ENCODE measurements around the gene PRKAG2. TPM values are rescaled to one million over a fixed set of nuclear protein-coding genes. Genes with fewer than 3 reads are reported as not detected.

Gene PRKAG2
- total RNA-seq, 4 donors from 2014 or later: 25.1 to 57.8 (median 46.7) TPM

- WGBS, 2 donors (ENCODE audit: low coverage in 1 of 2): 87 to 89% methylated on average over 9 of the region's 9 CpGs
Observed at GRCh38 chr7:151565541-151565940, 311.4 kb downstream of the PRKAG2 start.

GRCh38 chr7:151560243-151560642 is 316.7 kb downstream of the PRKAG2 start:
- in situ Hi-C loops (cut with MboI; ENCODE audit: low pct_ligation_motif_present in 1 of 4, low pct_unique_long_range_greater_than_20kb in 1 of 4, low sequenced_read_pairs in 3 of 4): no loop called here
- intact Hi-C loops (cut with DNase I; ENCODE audit: low total_unique reads): no loop called here
- no peak overlapping the region for H3K27ac ChIP-seq
- 93 to 94% methylated on average over 7 to 9 of the region's 9 CpGs for WGBS, 2 donors (ENCODE audit: low coverage in 1 of 2)
- H3K4me3 ChIP-seq: no peak overlapping the region
- no peaks in the 10 kb centered on the region for H3K4me1 ChIP-seq
- TF ChIP-seq CTCF (IDR thresholded peaks at IDR 0.05) (no peak), POLR2A (IDR thresholded peaks at IDR 0.05) (no peak), POLR2AphosphoS5 (IDR thresholded peaks at IDR 0.05) (no peak), EP300 (IDR thresholded peaks at IDR 0.05; ENCODE audit: low read depth) (no peak)
- H3K9me3 ChIP-seq: no peaks in the 10 kb centered on the region
- H3K36me3 ChIP-seq: peaks cover 0 to 42% (median 17%) of the 10 kb centered on the region in 4 donors
- no peak for DNase-seq
- H3K27me3 ChIP-seq: no peaks in the 10 kb centered on the region

More at GRCh38 chr7:151565541-151565940, 311.4 kb downstream of the PRKAG2 start:
- Histone ChIP-seq H3K27ac (no peak overlapping the region), H3K4me3 (no peak overlapping the region), H3K4me1 (no peaks in the 10 kb centered on the region), H3K27me3 (no peaks in the 10 kb centered on the region), H3K9me3 (no peaks in the 10 kb centered on the region), H3K36me3 (peaks cover 0 to 34% (median 12%) of the 10 kb centered on the region in 4 donors)
- intact Hi-C loops (cut with DNase I; ENCODE audit: low total_unique reads): no loop called here
- in situ Hi-C loops (cut with MboI; ENCODE audit: low pct_ligation_motif_present in 1 of 4, low pct_unique_long_range_greater_than_20kb in 1 of 4, low sequenced_read_pairs in 3 of 4): no loop called here
- no peak for DNase-seq
- TF ChIP-seq CTCF (IDR thresholded peaks at IDR 0.05): no peak
- TF ChIP-seq POLR2AphosphoS5 (IDR thresholded peaks at IDR 0.05): no peak

GRCh38 chr7:151559557-151560183 is 317.2 kb downstream of the PRKAG2 start:
- WGBS, 2 donors (ENCODE audit: low coverage in 1 of 2): 76 to 80% methylated on average over 5 of the region's 5 CpGs
- no peak for DNase-seq
- Histone ChIP-seq H3K36me3 (peaks cover 0 to 42% (median 17%) of the 10 kb centered on the region in 4 donors), H3K27ac (no peak overlapping the region), H3K4me1 (no peaks in the 10 kb centered on the region), H3K4me3 (no peak overlapping the region), H3K27me3 (no peaks in the 10 kb centered on the region), H3K9me3 (no peaks in the 10 kb centered on the region)
- intact Hi-C loops (cut with DNase I; ENCODE audit: low total_unique reads): no loop called here
- in situ Hi-C loops (cut with MboI; ENCODE audit: low pct_ligation_motif_present in 1 of 4, low pct_unique_long_range_greater_than_20kb in 1 of 4, low sequenced_read_pairs in 3 of 4): no loop called here
- TF ChIP-seq EP300 (IDR thresholded peaks at IDR 0.05; ENCODE audit: low read depth): no peak
- TF ChIP-seq CTCF (IDR thresholded peaks at IDR 0.05): no peak
- no peak for TF ChIP-seq POLR2A (IDR thresholded peaks at IDR 0.05)
- no peak for TF ChIP-seq POLR2AphosphoS5 (IDR thresholded peaks at IDR 0.05)

- Histone ChIP-seq H3K4me1 (no peaks in the 10 kb centered on the region), H3K9me3 (no peaks in the 10 kb centered on the region), H3K27ac (no peak overlapping the region), H3K4me3 (no peak overlapping the region), H3K27me3 (no peaks in the 10 kb centered on the region), H3K36me3 (peaks cover 0 to 34% (median 13%) of the 10 kb centered on the region in 4 donors)
- intact Hi-C loops (cut with DNase I; ENCODE audit: low total_unique reads): no loop called here
- in situ Hi-C loops (cut with MboI; ENCODE audit: low pct_ligation_motif_present in 1 of 4, low pct_unique_long_range_greater_than_20kb in 1 of 4, low sequenced_read_pairs in 3 of 4): no loop called here
- TF ChIP-seq POLR2A (IDR thresholded peaks at IDR 0.05): no peak
- no peak for TF ChIP-seq EP300 (IDR thresholded peaks at IDR 0.05; ENCODE audit: low read depth)
- no peak for TF ChIP-seq CTCF (IDR thresholded peaks at IDR 0.05)
- TF ChIP-seq POLR2AphosphoS5 (IDR thresholded peaks at IDR 0.05): no peak
- DNase-seq: no peak
- WGBS, 2 donors (ENCODE audit: low coverage in 1 of 2): 82 to 84% methylated on average over 5 to 6 of the region's 6 CpGs
Observed at GRCh38 chr7:151558575-151558974, 318.3 kb downstream of the PRKAG2 start.

Data from transverse colon (tissue), 4 donors.